HEK293 (cell line): ENCODE measurements around the gene TMEM41B.
"Not testable (repeated sequence)": the region's sequence is repeated elsewhere in the genome, so short reads cannot be mapped to it uniquely, and the experiment has no call there.

Experiments used
- CTCF ChIA-PET: fragments of 350-600 bp; formaldehyde crosslinking; extraction: SDS; loops from one replicate; lab custom pipeline; 2021; ENCODE audit warnings: antibody characterized with exemption; lab: Yijun Ruan, JAX
- POLR2A ChIA-PET: fragments of 300-600 bp; formaldehyde crosslinking; extraction: SDS; loops from one replicate; lab custom pipeline; 2020; ENCODE audit warnings: antibody characterized with exemption, inconsistent platforms; lab: Yijun Ruan, JAX
- H3K27ac ChIP-seq: fragments of 200-500 bp; sonication (Bioruptor generic); 2 replicates; pipeline ENCODE4 v1.5.1; 2014; ENCODE audit warnings: low read depth, low read length, control low read depth, inconsistent platforms; ENCODE audit errors: extremely low read depth
- H3K36me3 ChIP-seq, 2 experiments: fragments of 200-500 bp in 1 of 2; sonication (Bioruptor generic) in 1 of 2; 1 replicate in 1 of 2; 2 replicates in 1 of 2; pipeline ENCODE4 v1.5.1; 2014 to 2017; ENCODE audit warnings: inconsistent platforms in 2 of 2, low read length in 2 of 2; ENCODE audit not compliant: control insufficient read depth in 2 of 2, insufficient read depth in 1 of 2
- H3K4me1 ChIP-seq: fragments of 200-500 bp; sonication (Bioruptor generic); 2 replicates; pipeline ENCODE4 v1.5.1; 2014; ENCODE audit warnings: mild to moderate bottlenecking, low read length, inconsistent platforms; ENCODE audit not compliant: control insufficient read depth, insufficient read depth
- H3K4me3 ChIP-seq: 2 replicates; pipeline ENCODE4 v1.5.1; 2011; ENCODE audit warnings: low read depth, mild to moderate bottlenecking, control low read depth, low read length, moderate library complexity
- H3K9me3 ChIP-seq: fragments of 200-500 bp; sonication (Bioruptor generic); 2 replicates; pipeline ENCODE4 v1.5.1; 2014; ENCODE audit warnings: low read depth, low read length, inconsistent platforms; ENCODE audit not compliant: control insufficient read depth, insufficient read depth
- OSR2 ChIP-seq: fragments of 450-650 bp; formaldehyde crosslinking; IDR thresholded peaks from 2 replicates; pipeline ENCODE4 v1.5.1; 2016; ENCODE audit warnings: missing biosample characterization, missing genetic modification characterization
- PRDM1 ChIP-seq: fragments of 450-650 bp; formaldehyde crosslinking; IDR thresholded peaks from 2 replicates; pipeline ENCODE4; 2016; ENCODE audit warnings: missing biosample characterization, missing genetic modification characterization
- ZNF146 ChIP-seq: fragments of 450-650 bp; formaldehyde crosslinking; IDR thresholded peaks from 2 replicates; pipeline ENCODE4 v1.5.1; 2016; ENCODE audit warnings: missing biosample characterization, missing genetic modification characterization
- ZNF157 ChIP-seq: fragments of 450-650 bp; formaldehyde crosslinking; IDR thresholded peaks from 2 replicates; pipeline ENCODE4 v1.5.1; 2016; ENCODE audit warnings: missing biosample characterization, missing genetic modification characterization
- ZNF266 ChIP-seq: fragments of 450-650 bp; formaldehyde crosslinking; IDR thresholded peaks from 2 replicates; pipeline ENCODE4 v1.5.1; 2016; ENCODE audit warnings: missing biosample characterization, missing genetic modification characterization, low read depth
- ZNF341 ChIP-seq: fragments of 450-650 bp; formaldehyde crosslinking; IDR thresholded peaks from 2 replicates; pipeline ENCODE4; 2016; ENCODE audit warnings: low read depth, missing biosample characterization, missing genetic modification characterization
- ZNF549 ChIP-seq: fragments of 450-650 bp; IDR thresholded peaks from 2 replicates; pipeline ENCODE4 v1.5.1; 2018; ENCODE audit warnings: missing biosample characterization, missing genetic modification characterization, mild to moderate bottlenecking, inconsistent platforms, moderate library complexity
- TF ChIP-seq, protein P1 (sequence below): fragments of 450-650 bp; formaldehyde crosslinking; IDR thresholded peaks from 2 replicates; pipeline ENCODE4 v1.5.1; 2016; ENCODE audit warnings: missing biosample characterization, missing genetic modification characterization, borderline replicate concordance
- TF ChIP-seq, protein P2 (sequence below): fragments of 450-650 bp; formaldehyde crosslinking; IDR thresholded peaks from 2 replicates; pipeline ENCODE4 v1.5.1; 2016; ENCODE audit warnings: missing biosample characterization, missing genetic modification characterization
- TF ChIP-seq, protein P3 (sequence below): fragments of 450-650 bp; formaldehyde crosslinking; IDR thresholded peaks from 2 replicates; pipeline ENCODE4 v1.5.1; 2016; ENCODE audit warnings: missing biosample characterization, missing genetic modification characterization

TMEM41B gene

DNA sequence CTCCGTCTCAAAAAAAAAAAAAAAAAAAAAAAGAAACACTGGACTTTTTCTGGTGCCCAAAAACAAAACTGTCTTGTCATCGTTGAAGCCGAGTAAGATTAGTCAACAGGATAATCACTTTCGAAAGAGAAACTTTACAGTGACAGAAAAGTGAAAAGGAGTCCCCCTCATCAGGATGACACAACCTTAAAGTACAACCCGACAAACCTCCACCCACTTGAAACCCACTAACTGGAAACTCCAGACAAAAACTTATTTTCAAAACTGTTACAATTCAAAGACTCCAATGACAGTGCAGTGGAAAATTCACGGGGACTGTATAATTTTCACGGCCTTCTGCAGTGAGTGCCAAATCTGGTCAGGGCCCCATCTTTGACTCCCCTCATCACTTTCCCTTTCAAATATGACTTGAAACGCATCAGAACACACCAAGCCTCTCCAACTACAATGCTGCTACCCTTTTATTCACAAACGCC is 50.5 kb downstream of the TMEM41B start:
- ChIA-PET POLR2A (interaction anchor here (1.1 to 1.9 kb wide), 3 partner anchors 55 to 126 kb away, joined by 3 to 8 read pairs (median 7); partner anchors contain the start of gene IPO7), CTCF (interaction anchor here (0.9 to 1.0 kb wide), 2 partner anchors 17 to 187 kb away, joined by 3 to 4 read pairs; no protein-coding TSS in a partner anchor)
- Histone ChIP-seq H3K27ac (peak overlapping the region; percentile 28; the same call in 1 of the 2 replicates), H3K36me3 (no peaks in the 10 kb centered on the region), H3K4me1 (peaks cover 4% of the 10 kb centered on the region), H3K4me3 (peak overlapping the region; percentile 88), H3K9me3 (no peaks in the 10 kb centered on the region)
- TF ChIP-seq PRDM1 = peak; percentile 78
- TF ChIP-seq, protein P1, sequence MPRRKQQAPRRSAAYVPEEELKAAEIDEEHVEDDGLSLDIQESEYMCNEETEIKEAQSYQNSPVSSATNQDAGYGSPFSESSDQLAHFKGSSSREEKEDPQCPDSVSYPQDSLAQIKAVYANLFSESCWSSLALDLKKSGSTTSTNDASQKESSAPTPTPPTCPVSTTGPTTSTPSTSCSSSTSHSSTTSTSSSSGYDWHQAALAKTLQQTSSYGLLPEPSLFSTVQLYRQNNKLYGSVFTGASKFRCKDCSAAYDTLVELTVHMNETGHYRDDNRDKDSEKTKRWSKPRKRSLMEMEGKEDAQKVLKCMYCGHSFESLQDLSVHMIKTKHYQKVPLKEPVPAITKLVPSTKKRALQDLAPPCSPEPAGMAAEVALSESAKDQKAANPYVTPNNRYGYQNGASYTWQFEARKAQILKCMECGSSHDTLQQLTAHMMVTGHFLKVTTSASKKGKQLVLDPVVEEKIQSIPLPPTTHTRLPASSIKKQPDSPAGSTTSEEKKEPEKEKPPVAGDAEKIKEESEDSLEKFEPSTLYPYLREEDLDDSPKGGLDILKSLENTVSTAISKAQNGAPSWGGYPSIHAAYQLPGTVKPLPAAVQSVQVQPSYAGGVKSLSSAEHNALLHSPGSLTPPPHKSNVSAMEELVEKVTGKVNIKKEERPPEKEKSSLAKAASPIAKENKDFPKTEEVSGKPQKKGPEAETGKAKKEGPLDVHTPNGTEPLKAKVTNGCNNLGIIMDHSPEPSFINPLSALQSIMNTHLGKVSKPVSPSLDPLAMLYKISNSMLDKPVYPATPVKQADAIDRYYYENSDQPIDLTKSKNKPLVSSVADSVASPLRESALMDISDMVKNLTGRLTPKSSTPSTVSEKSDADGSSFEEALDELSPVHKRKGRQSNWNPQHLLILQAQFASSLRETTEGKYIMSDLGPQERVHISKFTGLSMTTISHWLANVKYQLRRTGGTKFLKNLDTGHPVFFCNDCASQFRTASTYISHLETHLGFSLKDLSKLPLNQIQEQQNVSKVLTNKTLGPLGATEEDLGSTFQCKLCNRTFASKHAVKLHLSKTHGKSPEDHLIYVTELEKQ (tag by site-specific recombination) = 0 out of 2 replicates have a peak, but pooled peaks have one; percentile 6
- no peak for TF ChIP-seq ZNF341 (tag by site-specific recombination)
- TF ChIP-seq ZNF266 = no peak

DNA sequence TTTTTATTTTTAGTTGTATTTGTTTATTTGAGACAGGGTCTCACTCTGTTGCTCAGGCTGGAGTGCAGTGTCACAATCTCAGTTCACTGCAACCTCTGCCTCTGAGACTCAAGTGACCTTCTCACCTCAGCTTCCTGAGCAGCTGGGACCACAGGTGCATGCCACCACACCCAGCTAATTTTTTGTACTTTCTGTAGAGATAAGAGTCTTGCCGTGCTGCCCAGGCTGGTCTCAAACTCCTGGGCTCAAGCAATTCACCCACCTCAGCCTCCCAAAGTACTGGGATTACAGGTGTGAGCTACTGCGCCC is 53.6 kb downstream of the TMEM41B start:
- CTCF ChIA-PET = interaction anchor here (0.5 to 0.8 kb wide), 5 partner anchors 9 to 431 kb away, joined by 3 to 4 read pairs (median 3); no protein-coding TSS in a partner anchor

DNA sequence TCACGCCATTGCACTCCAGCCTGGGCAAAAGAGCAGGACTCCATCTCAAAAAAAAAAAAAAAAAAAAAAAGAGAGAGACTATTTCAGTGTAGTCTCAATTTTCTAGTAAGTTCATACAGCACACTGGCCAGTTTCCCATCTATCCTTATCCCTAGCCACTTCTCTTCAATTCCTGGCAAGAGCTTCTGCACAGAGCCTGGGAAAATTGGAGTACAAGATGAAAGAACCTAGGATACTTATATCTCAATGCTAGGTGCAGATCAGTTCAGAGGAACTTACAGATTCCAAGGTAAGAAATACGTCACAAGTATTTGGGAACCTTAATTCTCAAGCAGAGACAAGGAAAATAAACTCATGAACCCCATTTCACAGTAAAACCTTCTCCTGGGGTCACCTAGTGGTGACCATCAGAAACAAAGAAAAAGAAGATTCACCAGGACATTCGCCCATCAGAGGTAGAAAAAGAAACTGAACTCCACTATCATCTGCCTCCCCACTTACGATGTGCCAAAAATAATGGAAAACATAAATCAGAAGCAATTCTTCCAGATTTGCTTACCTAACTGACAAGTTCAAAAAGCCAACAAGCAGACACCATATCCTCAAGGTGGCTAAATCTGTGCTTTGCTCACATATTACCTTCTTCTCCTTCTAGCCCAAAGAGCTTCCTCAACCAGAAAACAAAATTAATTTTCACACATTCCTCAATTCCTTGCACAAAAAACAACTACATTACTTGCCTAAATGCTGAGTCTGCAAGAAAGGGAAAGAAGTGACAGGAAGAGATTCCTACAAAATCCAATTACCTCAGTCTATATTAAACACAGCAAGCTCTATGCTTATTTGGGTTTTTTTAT is 54.2 kb downstream of the TMEM41B start:
- CTCF ChIA-PET = interaction anchor here (0.5 to 0.9 kb wide), 6 partner anchors 10 to 431 kb away, joined by 3 to 6 read pairs (median 3); no protein-coding TSS in a partner anchor
- H3K4me1 ChIP-seq = peaks cover 4% of the 10 kb centered on the region
- TF ChIP-seq ZNF549 (tag by site-specific recombination) = no peak
- no peak for TF ChIP-seq ZNF157 (tag by site-specific recombination)
- TF ChIP-seq, protein P2, sequence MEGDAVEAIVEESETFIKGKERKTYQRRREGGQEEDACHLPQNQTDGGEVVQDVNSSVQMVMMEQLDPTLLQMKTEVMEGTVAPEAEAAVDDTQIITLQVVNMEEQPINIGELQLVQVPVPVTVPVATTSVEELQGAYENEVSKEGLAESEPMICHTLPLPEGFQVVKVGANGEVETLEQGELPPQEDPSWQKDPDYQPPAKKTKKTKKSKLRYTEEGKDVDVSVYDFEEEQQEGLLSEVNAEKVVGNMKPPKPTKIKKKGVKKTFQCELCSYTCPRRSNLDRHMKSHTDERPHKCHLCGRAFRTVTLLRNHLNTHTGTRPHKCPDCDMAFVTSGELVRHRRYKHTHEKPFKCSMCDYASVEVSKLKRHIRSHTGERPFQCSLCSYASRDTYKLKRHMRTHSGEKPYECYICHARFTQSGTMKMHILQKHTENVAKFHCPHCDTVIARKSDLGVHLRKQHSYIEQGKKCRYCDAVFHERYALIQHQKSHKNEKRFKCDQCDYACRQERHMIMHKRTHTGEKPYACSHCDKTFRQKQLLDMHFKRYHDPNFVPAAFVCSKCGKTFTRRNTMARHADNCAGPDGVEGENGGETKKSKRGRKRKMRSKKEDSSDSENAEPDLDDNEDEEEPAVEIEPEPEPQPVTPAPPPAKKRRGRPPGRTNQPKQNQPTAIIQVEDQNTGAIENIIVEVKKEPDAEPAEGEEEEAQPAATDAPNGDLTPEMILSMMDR (tag by site-specific recombination) = 0 out of 2 replicates have a peak, but pooled peaks have one; percentile 7
- H3K4me3 ChIP-seq = no peak overlapping the region
- POLR2A ChIA-PET = interaction anchor here (0.6 to 0.7 kb wide), 3 partner anchors 49 to 104 kb away, joined by 3 to 8 read pairs (median 5); no protein-coding TSS in a partner anchor
- no peak overlapping the region for H3K27ac ChIP-seq
- H3K36me3 ChIP-seq = no peaks in the 10 kb centered on the region; a peak in 1 of 3 replicates
- H3K9me3 ChIP-seq = no peaks in the 10 kb centered on the region

More for the DNA sequence above, 53.6 kb downstream of the TMEM41B start:
- H3K27ac ChIP-seq, H3K4me1 ChIP-seq, H3K4me3 ChIP-seq, H3K9me3 ChIP-seq, H3K36me3 ChIP-seq, POLR2A ChIA-PET: not testable (repeated sequence)
- TF ChIP-seq OSR2 (tag by site-specific recombination) = peak; percentile 16; the same call in 1 of the 2 replicates

DNA sequence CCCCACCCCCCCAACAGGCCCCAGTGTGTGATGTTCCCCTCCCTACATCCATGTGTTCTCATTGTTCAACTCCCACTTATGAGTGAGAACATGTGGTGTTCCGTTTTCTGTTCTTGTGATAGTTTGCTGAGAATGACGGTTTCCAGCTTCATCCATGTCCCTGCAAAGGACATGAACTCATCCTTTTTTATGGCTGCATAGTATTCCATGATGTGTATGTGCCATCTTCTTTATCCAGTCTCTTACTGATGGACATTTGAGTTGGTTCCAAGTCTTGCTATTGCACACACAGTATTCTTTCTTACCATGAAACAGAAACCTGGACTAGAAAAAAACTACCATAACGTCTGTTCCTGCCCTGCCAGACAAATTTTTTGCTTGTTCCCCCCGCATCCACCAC is 56.1 kb downstream of the TMEM41B start:
- H3K9me3 ChIP-seq, CTCF ChIA-PET, H3K36me3 ChIP-seq, H3K4me1 ChIP-seq, POLR2A ChIA-PET, H3K27ac ChIP-seq, H3K4me3 ChIP-seq: not testable (repeated sequence)
- peak; percentile 98 for TF ChIP-seq ZNF146
- TF ChIP-seq, protein P3, sequence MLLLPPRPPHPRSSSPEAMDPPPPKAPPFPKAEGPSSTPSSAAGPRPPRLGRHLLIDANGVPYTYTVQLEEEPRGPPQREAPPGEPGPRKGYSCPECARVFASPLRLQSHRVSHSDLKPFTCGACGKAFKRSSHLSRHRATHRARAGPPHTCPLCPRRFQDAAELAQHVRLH (tag by site-specific recombination) = peak; percentile 55; the same call in 1 of the 2 replicates
- TF ChIP-seq, all 188 proteins: peak for 2; not testable (repeated sequence) for 186
